PC-9 (cell line): ENCODE measurements around the gene MIX23. TPM values are rescaled to one million over a fixed set of nuclear protein-coding genes. Genes with fewer than 3 reads are reported as not detected.
A peak's percentile ranks its signal among the peaks of the same experiment; 100 is the strongest.

Experiments used
- BruUV-seq: library from RNA; stranded (reverse); fragments of 400-500 nt; replicated peaks from 2 replicates; lab custom pipeline; 2021; lab: Mats Ljungman, UMichigan
- CTCF ChIA-PET: fragments of 300-600 bp; sonication (Branson Sonifier 250); formaldehyde crosslinking; loops from one replicate; lab custom pipeline; 2022; ENCODE audit warnings: antibody characterized with exemption; lab: Charles Lee
- POLR2A ChIA-PET: fragments of 300-600 bp; sonication (Branson Sonifier 250); formaldehyde crosslinking; loops from one replicate; lab custom pipeline; 2022; ENCODE audit warnings: antibody characterized with exemption; ENCODE audit not compliant: unreplicated experiment; lab: Charles Lee
- DNase-seq, 2 experiments: peaks; one replicate each; pipeline versions ENCODE4 v3.0.0 to v3.0.0-alpha.2; 2015 to 2022; ENCODE audit warnings: mixed read lengths in 1 of 2
- H2AFZ ChIP-seq: fragments of 200-600 bp; sonication (generic); 2 replicates; pipeline ENCODE4 v1.8.1; 2017; ENCODE audit warnings: antibody characterized with exemption
- H3F3A ChIP-seq: fragments of 200-600 bp; sonication (generic); 2 replicates; pipeline ENCODE4 v1.8.1; 2017; ENCODE audit warnings: antibody characterized with exemption, mild to moderate bottlenecking, low read depth; ENCODE audit not compliant: insufficient read depth
- H3K27ac ChIP-seq: fragments of 200-600 bp; sonication (generic); 2 replicates; pipeline ENCODE4 v1.6.1; 2016; ENCODE audit warnings: mixed run types
- H3K27me3 ChIP-seq: fragments of 200-600 bp; sonication (generic); 2 replicates; pipeline ENCODE4 v1.6.1; 2016; ENCODE audit warnings: low read depth, mixed run types; ENCODE audit not compliant: insufficient read depth
- H3K36me3 ChIP-seq: fragments of 200-600 bp; sonication (generic); 2 replicates; pipeline ENCODE4 v1.6.1; 2016; ENCODE audit warnings: low read depth, mixed run types
- H3K4me1 ChIP-seq: fragments of 200-600 bp; sonication (generic); replicated peaks from 2 replicates; pipeline ENCODE4 v1.6.1; 2016; ENCODE audit warnings: mixed run types; ENCODE audit not compliant: insufficient read depth
- H3K4me2 ChIP-seq: fragments of 200-600 bp; sonication (generic); 2 replicates; pipeline ENCODE4 v1.6.1; 2017; ENCODE audit warnings: mixed run types
- H3K4me3 ChIP-seq: fragments of 200-600 bp; sonication (generic); 2 replicates; pipeline ENCODE4 v1.6.1; 2016; ENCODE audit warnings: mixed run types
- H3K79me2 ChIP-seq: fragments of 200-600 bp; sonication (generic); 2 replicates; pipeline ENCODE4 v1.6.1; 2017; ENCODE audit warnings: low read depth, mixed run types
- H3K9me2 ChIP-seq: fragments of 200-600 bp; sonication (generic); 2 replicates; pipeline ENCODE4 v1.8.1; 2017; ENCODE audit warnings: mild to moderate bottlenecking; ENCODE audit not compliant: insufficient read depth
- H3K9me3 ChIP-seq: fragments of 200-600 bp; sonication (generic); 2 replicates; pipeline ENCODE4 v1.8.1; 2016; ENCODE audit warnings: low read depth; ENCODE audit not compliant: insufficient read depth
- H4K20me1 ChIP-seq: fragments of 200-600 bp; sonication (generic); 2 replicates; pipeline ENCODE4 v1.8.1; 2017; ENCODE audit not compliant: insufficient read depth
- CTCF ChIP-seq: fragments of 200-600 bp; sonication (generic); conservative IDR thresholded peaks from 2 replicates; pipeline ENCODE4 v1.6.1; 2017; ENCODE audit warnings: mixed run types, antibody characterized with exemption, mild to moderate bottlenecking, moderate library complexity
- EZH2 ChIP-seq: fragments of 200-600 bp; sonication (generic); IDR thresholded peaks from 2 replicates; pipeline ENCODE4 v1.8.0; 2017; ENCODE audit warnings: antibody characterized with exemption, low read depth
- intact Hi-C: fragments of 100-400 bp; cut with micrococcal nuclease; formaldehyde crosslinking; loops from one replicate; pipeline ENCODE4 v1.10.0; 2022; ENCODE audit not compliant: unreplicated experiment
- total RNA-seq: library from RNA; stranded (reverse); gene quantifications from 2 replicates; pipeline ENCODE4 v1.2.3, GENCODE V29; 2021

The MIX23 gene
- total RNA-seq, 1 experiment from 2014 or later, result 63.6 TPM

- intact Hi-C loops, result loop anchor here (2.0 to 5.0 kb wide), 2 partner anchors 99 to 696 kb away; partner anchors contain the start of gene HCLS1
- Histone ChIP-seq H3K27ac (no peak overlapping the region), H3F3A (peaks cover 5% of the 10 kb centered on the region; the same call in 1 of the 2 replicates), H3K36me3 (peaks cover 14% of the 10 kb centered on the region), H3K4me3 (no peak overlapping the region), H3K27me3 (no peaks in the 10 kb centered on the region), H3K4me1 (no peaks in the 10 kb centered on the region), H3K4me2 (no peak overlapping the region), H3K9me3 (no peaks in the 10 kb centered on the region), H3K79me2 (no peaks in the 10 kb centered on the region), H4K20me1 (no peaks in the 10 kb centered on the region), H3K9me2 (no peaks in the 10 kb centered on the region), H2AFZ (no peak overlapping the region)
- TF ChIP-seq CTCF (no peak), EZH2 (no peak)
- no peak for DNase-seq
- no TSS peak for BruUV-seq
- CTCF ChIA-PET, result interaction anchor here (1.0 kb wide), 1 partner anchor 52 kb away, joined by 3 read pairs; no protein-coding TSS in a partner anchor
- POLR2A ChIA-PET, result interaction anchor here (0.7 kb wide), 1 partner anchor 52 kb away, joined by 3 read pairs; no protein-coding TSS in a partner anchor
Measured at GRCh38 chr3:122357828-122358702, 25.0 kb downstream of the MIX23 start.

- Histone ChIP-seq H3K36me3 (peaks cover 4% of the 10 kb centered on the region; the same call in 1 of the 2 replicates), H4K20me1 (no peaks in the 10 kb centered on the region), H3K27ac (no peak overlapping the region), H3K4me2 (no peak overlapping the region), H3F3A (0 out of 2 replicates have a peak, but pooled peaks cover under 1% of the 10 kb centered on the region), H2AFZ (no peak overlapping the region), H3K9me3 (no peaks in the 10 kb centered on the region), H3K27me3 (no peaks in the 10 kb centered on the region), H3K79me2 (no peaks in the 10 kb centered on the region), H3K4me3 (no peak overlapping the region), H3K4me1 (no peaks in the 10 kb centered on the region), H3K9me2 (no peaks in the 10 kb centered on the region)
- POLR2A ChIA-PET, result no interaction called here
- CTCF ChIA-PET, result interaction anchor here (0.6 to 0.7 kb wide), 2 partner anchors 134 to 816 kb away, joined by 5 to 8 read pairs; no protein-coding TSS in a partner anchor
- peak; percentile 67 for TF ChIP-seq CTCF
- TF ChIP-seq EZH2, result no peak
- BruUV-seq, result no TSS peak
- DNase-seq, result peak; percentile 49 to 55
- intact Hi-C loops, result loop anchor here (1.0 to 5.0 kb wide), 4 partner anchors 50 to 694 kb away; partner anchors contain the start of gene HCLS1
Measured at GRCh38 chr3:122356402-122356801, 26.6 kb downstream of the MIX23 start.

- H3K36me3 ChIP-seq, result peaks cover 4% of the 10 kb centered on the region; the same call in 1 of the 2 replicates
- H3K9me3 ChIP-seq, result no peaks in the 10 kb centered on the region
- H3K9me2 ChIP-seq, result no peaks in the 10 kb centered on the region
- H3K4me3 ChIP-seq, result no peak overlapping the region
- no peak for DNase-seq
- no TSS peak for BruUV-seq
- H3K4me2 ChIP-seq, result no peak overlapping the region
- no peak for TF ChIP-seq EZH2
- no peak for TF ChIP-seq CTCF
- H3K79me2 ChIP-seq, result no peaks in the 10 kb centered on the region
- ChIA-PET CTCF (no interaction called here), POLR2A (no interaction called here)
- H3K4me1 ChIP-seq, result no peaks in the 10 kb centered on the region
- H2AFZ ChIP-seq, result no peak overlapping the region
- no peak overlapping the region for H3K27ac ChIP-seq
- H4K20me1 ChIP-seq, result no peaks in the 10 kb centered on the region
- H3F3A ChIP-seq, result no peaks in the 10 kb centered on the region
- no peaks in the 10 kb centered on the region for H3K27me3 ChIP-seq
- intact Hi-C loops, result loop anchor here (1.0 to 5.0 kb wide), 4 partner anchors 49 to 693 kb away; partner anchors contain the start of gene HCLS1
Measured at GRCh38 chr3:122355612-122356011, 27.4 kb downstream of the MIX23 start.
